Kidney (tissue), 14 donors: ENCODE measurements around the gene PODN. TPM values are rescaled to one million over a fixed set of nuclear protein-coding genes. Genes with fewer than 3 reads are reported as not detected.

Experiments
- DNase-seq, 5 donors: peaks; one replicate each; pipeline ENCODE4 v3.0.0-alpha.2; 2013 to 2020
- FAIRE-seq: peaks from 2 replicates; lab custom pipeline; 2012; peaks lifted over from hg19 to GRCh38; lab: Jason Lieb, UNC
- H3K27ac ChIP-seq, 2 donors: one replicate each; pipeline ENCODE4 v1.7.0; 2013; ENCODE audit warnings: low read depth in 2 of 2, low read length in 2 of 2, inconsistent platforms in 1 of 2
- H3K27me3 ChIP-seq: one replicate; pipeline ENCODE4 v1.7.1; 2013; ENCODE audit warnings: low read length, inconsistent platforms; ENCODE audit not compliant: control insufficient read depth, insufficient read depth
- H3K36me3 ChIP-seq, 3 donors: one replicate each; pipeline versions ENCODE4 v1.7.0 to v1.7.1; 2013; ENCODE audit warnings: low read length in 3 of 3, control low read depth in 1 of 3, inconsistent platforms in 1 of 3; ENCODE audit not compliant: insufficient read depth in 3 of 3, control insufficient read depth in 2 of 3
- H3K4me1 ChIP-seq, 3 donors: one replicate each; pipeline versions ENCODE4 v1.7.0 to v1.7.1; 2013; ENCODE audit warnings: low read length in 3 of 3, inconsistent platforms in 1 of 3, low read depth in 1 of 3; ENCODE audit not compliant: control insufficient read depth in 2 of 3, insufficient read depth in 2 of 3
- H3K4me3 ChIP-seq, 3 donors: one replicate each; pipeline versions ENCODE4 v1.7.0 to v1.8.1; 2013; ENCODE audit warnings: low read length in 3 of 3, control low read depth in 1 of 3, inconsistent platforms in 1 of 3
- H3K9ac ChIP-seq, 3 donors: one replicate each; pipeline versions ENCODE4 v1.7.0 to v1.7.1; 2013; ENCODE audit warnings: low read length in 3 of 3, control low read depth in 1 of 3, inconsistent platforms in 1 of 3
- H3K9me3 ChIP-seq, 3 donors: one replicate each; pipeline versions ENCODE4 v1.7.0 to v1.7.1; 2013; ENCODE audit warnings: low read length in 3 of 3, control low read depth in 1 of 3, inconsistent platforms in 1 of 3; ENCODE audit not compliant: control insufficient read depth in 2 of 3, insufficient read depth in 1 of 3
- intact Hi-C: fragments of 100-400 bp; cut with DNase I; formaldehyde crosslinking; loops from one replicate; pipeline ENCODE4 v1.11.1; 2022
- polyA plus RNA-seq: library from polyadenylated mRNA; stranded (reverse); fragments of 350-450 nt; fragmentation: Illumina TruSeq; extraction: RNeasy Lipid Tissue Mini Kit (QIAGEN cat#74804); gene quantifications from one replicate; pipeline ENCODE4 v1.2.3, GENCODE V29; 2014; ENCODE audit warnings: low read depth, low replicate concordance; ENCODE audit not compliant: insufficient read depth
- total RNA-seq: library from RNA; stranded (reverse); fragmentation: NEBNext Ultra II Directional; extraction: Animal tissue kit (Norgen Biotek cat#: 25700); gene quantifications from one replicate; pipeline ENCODE4 v1.2.1, GENCODE V29; 2021
- TF ChIP-seq, protein P1 (sequence below): IDR thresholded peaks from 3 replicates; pipeline ENCODE4 v1.5.1; 2012; ENCODE audit warnings: mild to moderate bottlenecking, moderate library complexity, borderline replicate concordance; ENCODE audit not compliant: insufficient read depth; ENCODE audit errors: extremely low read depth
- donor health status: control.
- donor health status: control.
- donor health status: control.
- donor health status: control.
- donor health status: control.
- donor health status: DM: yes; HTN: yes; CAD: no.
- donor health status: Normal renal cell carcinoma (clear cell type).

Gene PODN
- total and polyA plus RNA-seq, 2 donors from 2014 or later, result 1.4 to 8.1 TPM

DNA sequence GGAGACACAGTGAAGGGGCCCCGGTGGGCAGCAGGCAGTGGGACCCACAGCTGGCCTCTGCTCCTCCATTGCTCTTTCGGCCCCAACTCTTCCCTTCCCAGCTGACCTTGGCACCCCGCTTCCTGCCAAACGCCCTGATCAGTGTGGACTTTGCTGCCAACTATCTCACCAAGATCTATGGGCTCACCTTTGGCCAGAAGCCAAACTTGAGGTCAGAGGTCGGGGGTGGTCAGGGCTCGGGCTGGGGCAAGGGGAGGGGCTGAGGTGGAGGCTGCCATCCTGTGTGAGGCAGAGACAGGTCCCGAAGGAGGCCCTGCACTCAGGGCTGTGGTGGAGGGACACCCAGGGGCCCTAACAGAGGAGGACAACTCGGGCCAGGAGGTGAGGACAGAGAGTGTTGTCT lies 13.7 kb downstream of the PODN start:
- H3K4me1 ChIP-seq, result no peaks in the 10 kb centered on the region
- TF ChIP-seq, protein P1, sequence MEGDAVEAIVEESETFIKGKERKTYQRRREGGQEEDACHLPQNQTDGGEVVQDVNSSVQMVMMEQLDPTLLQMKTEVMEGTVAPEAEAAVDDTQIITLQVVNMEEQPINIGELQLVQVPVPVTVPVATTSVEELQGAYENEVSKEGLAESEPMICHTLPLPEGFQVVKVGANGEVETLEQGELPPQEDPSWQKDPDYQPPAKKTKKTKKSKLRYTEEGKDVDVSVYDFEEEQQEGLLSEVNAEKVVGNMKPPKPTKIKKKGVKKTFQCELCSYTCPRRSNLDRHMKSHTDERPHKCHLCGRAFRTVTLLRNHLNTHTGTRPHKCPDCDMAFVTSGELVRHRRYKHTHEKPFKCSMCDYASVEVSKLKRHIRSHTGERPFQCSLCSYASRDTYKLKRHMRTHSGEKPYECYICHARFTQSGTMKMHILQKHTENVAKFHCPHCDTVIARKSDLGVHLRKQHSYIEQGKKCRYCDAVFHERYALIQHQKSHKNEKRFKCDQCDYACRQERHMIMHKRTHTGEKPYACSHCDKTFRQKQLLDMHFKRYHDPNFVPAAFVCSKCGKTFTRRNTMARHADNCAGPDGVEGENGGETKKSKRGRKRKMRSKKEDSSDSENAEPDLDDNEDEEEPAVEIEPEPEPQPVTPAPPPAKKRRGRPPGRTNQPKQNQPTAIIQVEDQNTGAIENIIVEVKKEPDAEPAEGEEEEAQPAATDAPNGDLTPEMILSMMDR, result no peak
- no peak for FAIRE-seq
- intact Hi-C loops, result no loop called here
- H3K9me3 ChIP-seq, result no peaks in the 10 kb centered on the region
- no peaks in the 10 kb centered on the region for H3K36me3 ChIP-seq
- no peak overlapping the region for H3K4me3 ChIP-seq
- no peaks in the 10 kb centered on the region for H3K27me3 ChIP-seq
- DNase-seq, result peak in 2 of 5 donors; percentile 34 to 56
- no peak overlapping the region for H3K9ac ChIP-seq
- no peak overlapping the region for H3K27ac ChIP-seq

GRCh38 chr1:53076165-53076564 lies 14.2 kb downstream of the PODN start:
- TF ChIP-seq, protein P1, result no peak
- H3K9me3 ChIP-seq, result no peaks in the 10 kb centered on the region
- FAIRE-seq, result no peak
- no peak overlapping the region for H3K9ac ChIP-seq
- no peak overlapping the region for H3K27ac ChIP-seq
- no peaks in the 10 kb centered on the region for H3K27me3 ChIP-seq
- no peaks in the 10 kb centered on the region for H3K36me3 ChIP-seq
- H3K4me3 ChIP-seq, result no peak overlapping the region
- no peaks in the 10 kb centered on the region for H3K4me1 ChIP-seq
- intact Hi-C loops, result no loop called here
- DNase-seq, result peak in 1 of 5 donors; percentile 32

DNA sequence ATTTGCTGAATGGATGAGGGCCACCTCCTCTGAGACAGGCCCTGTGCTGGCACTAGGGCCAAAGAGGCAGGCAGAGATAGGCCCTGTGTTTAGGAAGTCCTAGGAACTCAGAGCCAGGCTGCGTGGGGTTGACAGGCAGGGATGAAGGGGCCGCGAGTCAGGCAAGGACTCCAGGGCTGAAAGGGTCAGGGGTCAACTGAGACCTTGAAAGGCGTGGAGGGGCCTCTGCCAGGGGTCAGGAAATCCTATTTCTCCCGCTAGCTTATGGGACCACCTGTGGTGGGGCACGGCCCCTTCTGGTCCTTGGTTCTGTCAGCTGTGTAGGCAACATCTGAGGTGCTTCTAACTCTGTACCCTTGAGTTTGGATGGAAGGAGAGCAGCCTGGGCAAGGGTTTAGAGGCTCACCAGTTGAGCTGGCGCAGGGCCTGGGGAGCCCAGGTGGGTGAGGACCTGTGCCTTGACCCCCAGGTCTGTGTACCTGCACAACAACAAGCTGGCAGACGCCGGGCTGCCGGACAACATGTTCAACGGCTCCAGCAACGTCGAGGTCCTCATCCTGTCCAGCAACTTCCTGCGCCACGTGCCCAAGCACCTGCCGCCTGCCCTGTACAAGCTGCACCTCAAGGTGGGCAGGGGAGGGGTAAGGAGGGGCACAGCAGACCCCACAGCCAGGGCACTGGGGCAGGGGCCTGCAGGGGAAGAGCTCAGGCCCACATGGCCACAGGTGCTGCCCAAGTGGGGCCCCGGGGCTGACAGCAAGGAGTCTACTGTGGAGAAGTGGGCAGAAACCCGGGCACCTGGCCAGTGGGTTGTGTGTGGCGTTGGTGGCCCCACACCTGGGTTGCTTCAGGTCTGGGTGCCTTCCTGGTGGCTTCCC lies 14.9 kb downstream of the PODN start:
- no peaks in the 10 kb centered on the region for H3K27me3 ChIP-seq
- no peaks in the 10 kb centered on the region for H3K4me1 ChIP-seq
- intact Hi-C loops, result no loop called here
- DNase-seq (peak in 1 of 5 donors; percentile 67), FAIRE-seq (no peak)
- H3K27ac ChIP-seq, result no peak overlapping the region
- no peaks in the 10 kb centered on the region for H3K9me3 ChIP-seq
- H3K4me3 ChIP-seq, result no peak overlapping the region
- H3K9ac ChIP-seq, result no peak overlapping the region
- TF ChIP-seq, protein P1, result no peak
- no peaks in the 10 kb centered on the region for H3K36me3 ChIP-seq
